ENCODE measurements around the gene NELL1. TPM values are rescaled to one million over a fixed set of nuclear protein-coding genes. Genes with fewer than 3 reads are reported as not detected.

NELL1 gene
- polyA plus RNA-seq, 1 of the 3 experiments (the other 2 are of a cell fraction) = not detected

DNA sequence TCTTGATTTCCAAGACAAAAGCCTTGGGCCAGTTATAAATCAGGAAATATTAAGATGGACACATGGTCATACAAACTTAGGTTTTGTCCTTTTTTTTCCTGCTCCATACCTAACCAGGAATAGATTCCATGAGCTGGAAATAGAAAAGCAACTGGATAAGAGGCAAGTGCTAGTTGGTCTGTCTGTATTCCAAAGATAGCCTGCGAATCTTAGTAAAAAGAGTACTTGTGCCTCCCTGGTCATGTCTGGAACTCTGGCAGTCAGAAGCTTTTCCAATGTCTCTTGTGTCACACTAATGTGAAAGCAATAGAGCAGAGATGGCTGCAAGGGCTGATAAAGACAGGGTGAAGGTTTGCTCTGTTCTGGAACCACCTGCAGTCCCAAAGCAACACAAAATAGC, 933.3 kb downstream of the NELL1 start:
- DNase-seq = no peak
- H3K36me3 ChIP-seq (replicated peaks in 1 of 2; ENCODE audit: control insufficient read depth in 1 of 2, insufficient read depth in 2 of 2, low read length in 1 of 2) = no peaks in the 10 kb centered on the region
- no peaks in the 10 kb centered on the region for H3F3A ChIP-seq (replicated peaks; ENCODE audit: insufficient read depth)
- H3K9me3 ChIP-seq = no peaks in the 10 kb centered on the region
- CTCF ChIA-PET = interaction anchor here (1.1 to 1.3 kb wide), 2 partner anchors 11 to 13 kb away, joined by 3 read pairs; no protein-coding TSS in a partner anchor
- no peaks in the 10 kb centered on the region; a peak in 1 of 4 replicates for H3K4me1 ChIP-seq (ENCODE audit: control insufficient read depth in 1 of 2, insufficient read depth in 2 of 2, low read depth in 1 of 2, low read length in 1 of 2)
- H3K27me3 ChIP-seq (ENCODE audit: insufficient read depth) = no peaks in the 10 kb centered on the region
- H4K20me1 ChIP-seq (ENCODE audit: insufficient read depth) = no peaks in the 10 kb centered on the region
- 45% methylated on average over 1 of the region's 1 CpG for WGBS (ENCODE audit: low lambda C conversion rate)
- no peak for TF ChIP-seq NRF1 (IDR thresholded peaks at IDR 0.05; ENCODE audit: low read depth, low read length)
- TF ChIP-seq, protein P1, sequence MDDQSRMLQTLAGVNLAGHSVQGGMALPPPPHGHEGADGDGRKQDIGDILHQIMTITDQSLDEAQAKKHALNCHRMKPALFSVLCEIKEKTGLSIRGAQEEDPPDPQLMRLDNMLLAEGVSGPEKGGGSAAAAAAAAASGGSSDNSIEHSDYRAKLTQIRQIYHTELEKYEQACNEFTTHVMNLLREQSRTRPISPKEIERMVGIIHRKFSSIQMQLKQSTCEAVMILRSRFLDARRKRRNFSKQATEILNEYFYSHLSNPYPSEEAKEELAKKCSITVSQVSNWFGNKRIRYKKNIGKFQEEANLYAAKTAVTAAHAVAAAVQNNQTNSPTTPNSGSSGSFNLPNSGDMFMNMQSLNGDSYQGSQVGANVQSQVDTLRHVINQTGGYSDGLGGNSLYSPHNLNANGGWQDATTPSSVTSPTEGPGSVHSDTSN (IDR thresholded peaks at IDR 0.05) = no peak
- TF ChIP-seq, protein P2, sequence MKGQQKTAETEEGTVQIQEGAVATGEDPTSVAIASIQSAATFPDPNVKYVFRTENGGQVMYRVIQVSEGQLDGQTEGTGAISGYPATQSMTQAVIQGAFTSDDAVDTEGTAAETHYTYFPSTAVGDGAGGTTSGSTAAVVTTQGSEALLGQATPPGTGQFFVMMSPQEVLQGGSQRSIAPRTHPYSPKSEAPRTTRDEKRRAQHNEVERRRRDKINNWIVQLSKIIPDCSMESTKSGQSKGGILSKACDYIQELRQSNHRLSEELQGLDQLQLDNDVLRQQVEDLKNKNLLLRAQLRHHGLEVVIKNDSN (IDR thresholded peaks at IDR 0.05; ENCODE audit: borderline replicate concordance, low read depth) = no peak
- TF ChIP-seq RXRA (IDR thresholded peaks at IDR 0.05; ENCODE audit: borderline replicate concordance, low read depth) = no peak
- TF ChIP-seq USF2 (IDR thresholded peaks at IDR 0.05; ENCODE audit: borderline replicate concordance, low read depth, low read length) = no peak
- no peak for TF ChIP-seq MEF2A (IDR thresholded peaks at IDR 0.05; ENCODE audit: borderline replicate concordance, low read depth)
- TF ChIP-seq JUND (IDR thresholded peaks at IDR 0.05) = no peak
- no peak for TF ChIP-seq RAD21 (IDR thresholded peaks at IDR 0.05; ENCODE audit: low read length)
- TF ChIP-seq ZBTB33 (IDR thresholded peaks at IDR 0.05; ENCODE audit: borderline replicate concordance, low read depth) = no peak
- TF ChIP-seq TAF1 (IDR thresholded peaks at IDR 0.05; ENCODE audit: borderline replicate concordance, low read depth, low read length) = no peak
- TF ChIP-seq FOXM1 (IDR thresholded peaks at IDR 0.05; ENCODE audit: low read depth) = no peak
- no peak for TF ChIP-seq NFIC (IDR thresholded peaks at IDR 0.05; ENCODE audit: borderline replicate concordance)
- no peak for TF ChIP-seq CHD2 (IDR thresholded peaks at IDR 0.05; ENCODE audit: low read length, partially characterized antibody)
- TF ChIP-seq POLR2AphosphoS5 (IDR thresholded peaks at IDR 0.05; ENCODE audit: low read depth, low read length) = no peak
- no peak for TF ChIP-seq EP300 (IDR thresholded peaks at IDR 0.05; ENCODE audit: borderline replicate concordance in 1 of 2, low read depth in 1 of 2, low read length in 1 of 2)
- no peak for TF ChIP-seq RCOR1 (IDR thresholded peaks at IDR 0.05; ENCODE audit: low read length)
- H3K4me3 ChIP-seq (ENCODE audit: low read depth in 2 of 2, low read length in 1 of 2) = no peak overlapping the region
- H3K9me2 ChIP-seq = no peaks in the 10 kb centered on the region
- no peak overlapping the region for H3K9ac ChIP-seq
- no peak overlapping the region for H3K4me2 ChIP-seq
- no peak overlapping the region for H2AFZ ChIP-seq (ENCODE audit: low read depth)
- no peak overlapping the region for H3K27ac ChIP-seq (ENCODE audit: low read depth in 2 of 2, low read length in 1 of 2)
- POLR2A ChIA-PET = no interaction called here
- H3K79me2 ChIP-seq (ENCODE audit: insufficient read depth) = no peaks in the 10 kb centered on the region
